Measurements from ENCODE around the gene ENTPD2. TPM values are rescaled to one million over a fixed set of nuclear protein-coding genes. Genes with fewer than 3 reads are reported as not detected.

The ENTPD2 gene
- total and polyA plus RNA-seq, 2 donors (not counting 1 experiment from before 2014, with no cell fraction given), result under 0.01 TPM; not detected in 1

GRCh38 chr9:137086531-137087408 lies 32.9 kb upstream of the ENTPD2 start, which contains the start of gene MAN1B1:
Gene MAN1B1, plus strand, starts transcription at chr9:137086985. Its CDS starts 15 bp downstream, at chr9:137087000.
- peak; percentile 98 to 99 for DNase-seq (ENCODE audit: low read depth in 2 of 2)
- H3K4me1 ChIP-seq (ENCODE audit: control insufficient read depth, extremely low read depth, insufficient read depth, low read length), result peaks cover 28% of the 10 kb centered on the region
- peak within 1 kb of the TSS; percentile 86 for H3K27ac ChIP-seq (ENCODE audit: insufficient read depth, low read length)
- no peaks in the 10 kb centered on the region for H4K20me1 ChIP-seq (ENCODE audit: control insufficient read depth, extremely low read depth, insufficient read depth, low read length)
- no peaks in the 10 kb centered on the region for H3K79me2 ChIP-seq (ENCODE audit: control insufficient read depth, insufficient read depth, low read length)
- peak within 1 kb of the TSS; percentile 45 for H2AFZ ChIP-seq (ENCODE audit: low read length)
- H3K4me2 ChIP-seq (ENCODE audit: extremely low read depth, insufficient read depth, low read length), result peak within 1 kb of the TSS; percentile 91
- H3K27me3 ChIP-seq (ENCODE audit: control insufficient read depth, insufficient read depth, low read length), result no peaks in the 10 kb centered on the region
- peak within 1 kb of the TSS; percentile 83 for H3K9ac ChIP-seq (ENCODE audit: insufficient read depth, low read length)
- peak within 1 kb of the TSS; percentile 74 to 89 (median 81) for H3K4me3 ChIP-seq (replicated peaks in 1 of 4; ENCODE audit: control extremely low read depth in 1 of 4, insufficient read depth in 1 of 4, low read depth in 3 of 4, low read length in 4 of 4)
- peaks cover 14% of the 10 kb centered on the region for H3K36me3 ChIP-seq (ENCODE audit: control insufficient read depth, insufficient read depth, low read length)
- no peaks in the 10 kb centered on the region for H3K9me3 ChIP-seq (ENCODE audit: control insufficient read depth, insufficient read depth, low read depth, low read length)
- TF ChIP-seq EZH2 (IDR thresholded peaks at IDR 0.05; ENCODE audit: low read length, missing control alignments) (no peak), CTCF (conservative IDR thresholded peaks at IDR 0.05 in 1 of 2, IDR thresholded peaks at IDR 0.05 in 1 of 2; ENCODE audit: low read depth in 1 of 2, low read length in 2 of 2) (no peak)

GRCh38 chr9:137085920-137086530 lies 32.2 kb upstream of the ENTPD2 start:
- H3K79me2 ChIP-seq (ENCODE audit: control insufficient read depth, insufficient read depth, low read length), result no peaks in the 10 kb centered on the region
- no peaks in the 10 kb centered on the region for H3K9me3 ChIP-seq (ENCODE audit: control insufficient read depth, insufficient read depth, low read depth, low read length)
- DNase-seq (ENCODE audit: low read depth in 2 of 2), result peak; percentile 34 to 38
- peak overlapping the region; percentile 26 for H3K4me2 ChIP-seq (ENCODE audit: extremely low read depth, insufficient read depth, low read length)
- H3K27me3 ChIP-seq (ENCODE audit: control insufficient read depth, insufficient read depth, low read length), result no peaks in the 10 kb centered on the region
- peaks cover 15% of the 10 kb centered on the region for H3K36me3 ChIP-seq (ENCODE audit: control insufficient read depth, insufficient read depth, low read length)
- peak overlapping the region; percentile 86 for H3K27ac ChIP-seq (ENCODE audit: insufficient read depth, low read length)
- H4K20me1 ChIP-seq (ENCODE audit: control insufficient read depth, extremely low read depth, insufficient read depth, low read length), result no peaks in the 10 kb centered on the region
- no peak overlapping the region for H2AFZ ChIP-seq (ENCODE audit: low read length)
- TF ChIP-seq CTCF (conservative IDR thresholded peaks at IDR 0.05 in 1 of 2, IDR thresholded peaks at IDR 0.05 in 1 of 2; ENCODE audit: low read depth in 1 of 2, low read length in 2 of 2) (no peak), EZH2 (IDR thresholded peaks at IDR 0.05; ENCODE audit: low read length, missing control alignments) (no peak)
- peaks cover 28% of the 10 kb centered on the region for H3K4me1 ChIP-seq (ENCODE audit: control insufficient read depth, extremely low read depth, insufficient read depth, low read length)
- peak overlapping the region; percentile 43 to 89 (median 80) for H3K4me3 ChIP-seq (replicated peaks in 1 of 4; ENCODE audit: control extremely low read depth in 1 of 4, insufficient read depth in 1 of 4, low read depth in 3 of 4, low read length in 4 of 4)
- peak overlapping the region; percentile 83 for H3K9ac ChIP-seq (ENCODE audit: insufficient read depth, low read length)

- Histone ChIP-seq H2AFZ (ENCODE audit: low read length) (no peak overlapping the region), H3K9me3 (ENCODE audit: control insufficient read depth, insufficient read depth, low read depth, low read length) (no peaks in the 10 kb centered on the region), H4K20me1 (ENCODE audit: control insufficient read depth, extremely low read depth, insufficient read depth, low read length) (no peaks in the 10 kb centered on the region), H3K27ac (ENCODE audit: insufficient read depth, low read length) (no peak overlapping the region), H3K9ac (ENCODE audit: insufficient read depth, low read length) (no peak overlapping the region), H3K36me3 (ENCODE audit: control insufficient read depth, insufficient read depth, low read length) (peaks cover 28% of the 10 kb centered on the region), H3K4me1 (ENCODE audit: control insufficient read depth, extremely low read depth, insufficient read depth, low read length) (peaks cover 28% of the 10 kb centered on the region), H3K79me2 (ENCODE audit: control insufficient read depth, insufficient read depth, low read length) (peaks cover 6% of the 10 kb centered on the region), H3K27me3 (ENCODE audit: control insufficient read depth, insufficient read depth, low read length) (no peaks in the 10 kb centered on the region), H3K4me2 (ENCODE audit: extremely low read depth, insufficient read depth, low read length) (no peak overlapping the region), H3K4me3 (replicated peaks in 1 of 4; ENCODE audit: control extremely low read depth in 1 of 4, insufficient read depth in 1 of 4, low read depth in 3 of 4, low read length in 4 of 4) (no peak overlapping the region)
- DNase-seq (ENCODE audit: low read depth in 2 of 2), result no peak
- TF ChIP-seq CTCF (conservative IDR thresholded peaks at IDR 0.05 in 1 of 2, IDR thresholded peaks at IDR 0.05 in 1 of 2; ENCODE audit: low read depth in 1 of 2, low read length in 2 of 2), result no peak
Observed at GRCh38 chr9:137084526-137084925, 30.7 kb upstream of the ENTPD2 start.

Data from fibroblast of lung (primary cell).